Measurements from ENCODE around the gene LRP5. TPM values are rescaled to one million over a fixed set of nuclear protein-coding genes. Genes with fewer than 3 reads are reported as not detected.

The LRP5 gene
- total RNA-seq, 2 experiments from 2014 or later, result 2.0 to 2.9 TPM

GRCh38 chr11:68375766-68376165, 63.4 kb downstream of the LRP5 start:
- ChIA-PET CTCF (no interaction called here), POLR2A (no interaction called here)
- no peak overlapping the region for H3K4me3 Mint-ChIP-seq
- Histone ChIP-seq H3K36me3 (ENCODE audit: insufficient read depth, low read length) (no peaks in the 10 kb centered on the region), H3K27ac (ENCODE audit: low read depth in 1 of 2, low read length in 2 of 2) (no peak overlapping the region), H3K4me1 (ENCODE audit: insufficient read depth, low read length) (peaks cover 7% of the 10 kb centered on the region), H3K27me3 (ENCODE audit: control insufficient read depth in 1 of 2, insufficient read depth in 2 of 2, low read length in 2 of 2) (peaks cover 0 to 2% of the 10 kb centered on the region in 2 experiments), H3K9me3 (ENCODE audit: control insufficient read depth in 1 of 2, insufficient read depth in 1 of 2, low read length in 2 of 2) (no peaks in the 10 kb centered on the region), H3K4me3 (ENCODE audit: low read length) (no peak overlapping the region)
- no peaks in the 10 kb centered on the region for H3K9me3 Mint-ChIP-seq
- no peak for ATAC-seq (ENCODE audit: poor library complexity)
- intact Hi-C loops (cut with DNase I, micrococcal nuclease), result no loop called here
- no peak for TF ChIP-seq CTCF (IDR thresholded peaks at IDR 0.05)
- no peaks in the 10 kb centered on the region for H3K27me3 Mint-ChIP-seq
- H3K27ac Mint-ChIP-seq, result no peak overlapping the region
- DNase-seq, result no peak
- H3K36me3 Mint-ChIP-seq (ENCODE audit: low read depth), result no peaks in the 10 kb centered on the region
- peaks cover 8% of the 10 kb centered on the region for H3K4me1 Mint-ChIP-seq (ENCODE audit: low read depth)

DNA sequence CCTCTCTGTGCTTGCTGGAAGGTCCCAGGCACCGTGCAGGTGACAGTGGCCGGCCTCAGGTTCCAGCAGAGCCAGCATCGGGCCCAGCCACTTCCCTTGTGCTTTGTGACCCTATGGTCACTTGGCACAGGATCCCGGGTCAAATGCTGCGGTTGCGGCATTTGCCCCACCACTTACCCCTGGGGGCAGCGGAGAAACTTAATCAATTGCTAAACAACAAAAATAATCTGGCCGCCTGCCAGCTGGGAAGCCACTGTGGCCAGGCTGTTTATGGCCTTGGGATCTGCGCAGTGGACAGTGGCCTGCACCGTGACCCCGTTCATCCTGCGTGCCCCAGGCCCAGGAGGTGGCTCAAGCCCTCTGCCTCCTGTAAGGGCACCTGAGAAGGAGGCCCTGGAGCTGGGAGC, 65.0 kb downstream of the LRP5 start:
- Mint-ChIP-seq H3K9me3 (no peaks in the 10 kb centered on the region), H3K4me3 (no peak overlapping the region), H3K27me3 (no peaks in the 10 kb centered on the region), H3K27ac (no peak overlapping the region), H3K36me3 (ENCODE audit: low read depth) (no peaks in the 10 kb centered on the region), H3K4me1 (ENCODE audit: low read depth) (peaks cover 11% of the 10 kb centered on the region)
- DNase-seq, result no peak
- no peak for ATAC-seq (ENCODE audit: poor library complexity)
- intact Hi-C loops (cut with DNase I, micrococcal nuclease), result no loop called here
- POLR2A ChIA-PET, result no interaction called here
- CTCF ChIA-PET, result no interaction called here
- Histone ChIP-seq H3K36me3 (ENCODE audit: insufficient read depth, low read length) (no peaks in the 10 kb centered on the region), H3K4me1 (ENCODE audit: insufficient read depth, low read length) (peaks cover 7% of the 10 kb centered on the region), H3K9me3 (ENCODE audit: control insufficient read depth in 1 of 2, insufficient read depth in 1 of 2, low read length in 2 of 2) (no peaks in the 10 kb centered on the region), H3K27ac (ENCODE audit: low read depth in 1 of 2, low read length in 2 of 2) (no peak overlapping the region), H3K27me3 (ENCODE audit: control insufficient read depth in 1 of 2, insufficient read depth in 2 of 2, low read length in 2 of 2) (peaks cover 0 to 2% of the 10 kb centered on the region in 2 experiments), H3K4me3 (ENCODE audit: low read length) (no peak overlapping the region)
- TF ChIP-seq CTCF (IDR thresholded peaks at IDR 0.05), result no peak

DNA sequence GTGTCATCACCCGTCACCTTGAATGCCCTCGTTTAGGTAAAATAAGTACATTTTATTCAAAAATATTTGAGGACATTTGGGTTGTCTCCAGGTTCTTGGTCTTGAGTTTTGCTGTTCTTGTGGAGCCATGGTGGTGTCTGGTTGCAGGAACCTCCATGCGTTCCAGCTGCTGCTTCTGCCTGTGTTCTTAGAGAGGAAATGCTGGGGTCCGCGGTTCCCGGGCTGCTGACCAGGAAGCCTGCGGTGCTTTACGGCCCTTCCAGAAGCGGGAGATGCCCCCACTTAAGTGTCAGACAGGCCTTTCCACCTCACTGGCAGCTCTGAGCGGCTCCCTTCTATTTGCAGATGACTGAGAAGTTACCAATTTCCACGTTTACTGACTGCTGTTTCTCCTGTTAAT, 66.8 kb downstream of the LRP5 start:
- ChIA-PET POLR2A (interaction anchor here (0.5 to 1.1 kb wide), 2 partner anchors 47 to 77 kb away, joined by 3 read pairs; no protein-coding TSS in a partner anchor), CTCF (no interaction called here)
- H3K4me3 Mint-ChIP-seq, result no peak overlapping the region
- H3K36me3 Mint-ChIP-seq (ENCODE audit: low read depth), result no peaks in the 10 kb centered on the region
- Histone ChIP-seq H3K27ac (ENCODE audit: low read depth in 1 of 2, low read length in 2 of 2) (no peak overlapping the region), H3K4me3 (ENCODE audit: low read length) (no peak overlapping the region), H3K9me3 (ENCODE audit: control insufficient read depth in 1 of 2, insufficient read depth in 1 of 2, low read length in 2 of 2) (no peaks in the 10 kb centered on the region), H3K27me3 (ENCODE audit: control insufficient read depth in 1 of 2, insufficient read depth in 2 of 2, low read length in 2 of 2) (no peaks in the 10 kb centered on the region), H3K4me1 (ENCODE audit: insufficient read depth, low read length) (peaks cover 12% of the 10 kb centered on the region), H3K36me3 (ENCODE audit: insufficient read depth, low read length) (no peaks in the 10 kb centered on the region)
- no peaks in the 10 kb centered on the region for H3K27me3 Mint-ChIP-seq
- DNase-seq, result no peak
- ATAC-seq (ENCODE audit: poor library complexity), result no peak
- intact Hi-C loops (cut with DNase I, micrococcal nuclease), result no loop called here
- H3K4me1 Mint-ChIP-seq (ENCODE audit: low read depth), result peaks cover 11% of the 10 kb centered on the region
- H3K27ac Mint-ChIP-seq, result no peak overlapping the region
- H3K9me3 Mint-ChIP-seq, result no peaks in the 10 kb centered on the region
- TF ChIP-seq CTCF (IDR thresholded peaks at IDR 0.05), result no peak
